DND-41 (cell line): ENCODE measurements around the gene RFX2.

Source experiments
- ATAC-seq: fragments of 200-7000 bp; cut with Tn5 transposase; 3 replicates; pipeline ENCODE4 v1.9.1; 2021; ENCODE audit warnings: low read depth; ENCODE audit not compliant: insufficient read depth
- DNase-seq: peaks from one replicate; pipeline ENCODE4 v3.0.0-alpha.2; 2020
- H2AFZ ChIP-seq: 2 replicates; pipeline ENCODE4 v1.6.0; 2012; ENCODE audit warnings: low read depth, low read length
- H3K27ac ChIP-seq: 2 replicates; pipeline ENCODE4 v1.5.1; 2012; ENCODE audit warnings: low read length, inconsistent platforms
- H3K27me3 ChIP-seq: fragments of 200-600 bp; sonication (generic); 2 replicates; pipeline ENCODE4 v1.6.0; 2012; ENCODE audit warnings: low read length, mild to moderate bottlenecking, inconsistent platforms; ENCODE audit not compliant: insufficient read depth, poor library complexity
- H3K36me3 ChIP-seq: 2 replicates; pipeline ENCODE4 v1.5.1; 2012; ENCODE audit warnings: low read length, inconsistent platforms; ENCODE audit not compliant: insufficient read depth
- H3K4me1 ChIP-seq: 2 replicates; pipeline ENCODE4 v1.5.1; 2012; ENCODE audit warnings: mild to moderate bottlenecking, low read length; ENCODE audit not compliant: insufficient read depth
- H3K4me2 ChIP-seq: 2 replicates; pipeline ENCODE4 v1.6.0; 2012; ENCODE audit warnings: mild to moderate bottlenecking, moderate library complexity, low read length, inconsistent platforms; ENCODE audit not compliant: insufficient read depth
- H3K4me3 ChIP-seq, 2 experiments: fragments of 200-600 bp in 1 of 2; shearing (Covaris generic) in 1 of 2; 2 replicates each; pipeline ENCODE4 v1.5.1; 2012 to 2016; ENCODE audit warnings: inconsistent platforms in 2 of 2, low read length in 2 of 2, mild to moderate bottlenecking in 2 of 2, low read depth in 1 of 2, moderate library complexity in 1 of 2
- H3K79me2 ChIP-seq: 2 replicates; pipeline ENCODE4 v1.6.0; 2012; ENCODE audit warnings: low read length, inconsistent platforms; ENCODE audit not compliant: insufficient read depth
- H3K9ac ChIP-seq: 2 replicates; pipeline ENCODE4 v1.6.0; 2012; ENCODE audit warnings: low read depth, mild to moderate bottlenecking, inconsistent platforms, low read length, moderate library complexity
- H3K9me3 ChIP-seq: 2 replicates; pipeline ENCODE4 v1.5.1; 2012; ENCODE audit warnings: low read length, moderate library complexity, mild to moderate bottlenecking, inconsistent platforms; ENCODE audit not compliant: insufficient read depth, severe bottlenecking
- H4K20me1 ChIP-seq: 2 replicates; pipeline ENCODE4 v1.6.0; 2012; ENCODE audit warnings: low read length; ENCODE audit not compliant: insufficient read depth
- CTCF ChIP-seq: IDR thresholded peaks from 2 replicates; pipeline ENCODE4 v1.5.1; 2012; ENCODE audit warnings: borderline replicate concordance, low read length, moderate library complexity, mild to moderate bottlenecking; ENCODE audit not compliant: poor library complexity, severe bottlenecking; ENCODE audit errors: extremely low read depth
- EZH2 ChIP-seq: IDR thresholded peaks from 3 replicates; pipeline ENCODE4 v1.6.1; 2012; ENCODE audit warnings: borderline replicate concordance, low read depth, mild to moderate bottlenecking, moderate library complexity, low read length, inconsistent platforms; ENCODE audit not compliant: severe bottlenecking

Gene RFX2

GRCh38 chr19:5953030-5953589 lies 157.2 kb downstream of the RFX2 start:
- Histone ChIP-seq H3K4me2 (no peak overlapping the region), H3K36me3 (peaks cover 42% of the 10 kb centered on the region), H3K4me1 (peaks cover 32% of the 10 kb centered on the region), H4K20me1 (peaks cover 96% of the 10 kb centered on the region), H3K79me2 (peaks cover 100% of the 10 kb centered on the region), H3K27me3 (no peaks in the 10 kb centered on the region), H3K27ac (peak overlapping the region; percentile 50), H3K9me3 (no peaks in the 10 kb centered on the region), H3K4me3 (no peak overlapping the region), H2AFZ (no peak overlapping the region), H3K9ac (no peak overlapping the region)
- no peak for TF ChIP-seq CTCF
- DNase-seq: no peak
- peak; percentile 62; the same call in 2 of the 3 replicates for ATAC-seq

GRCh38 chr19:5952193-5953029 lies 157.9 kb downstream of the RFX2 start:
- H3K9ac ChIP-seq: no peak overlapping the region
- H4K20me1 ChIP-seq: peaks cover 96% of the 10 kb centered on the region
- H2AFZ ChIP-seq: no peak overlapping the region
- no peak overlapping the region for H3K4me2 ChIP-seq
- H3K36me3 ChIP-seq: peaks cover 46% of the 10 kb centered on the region
- TF ChIP-seq EZH2 (no peak), CTCF (no peak)
- peaks cover 100% of the 10 kb centered on the region for H3K79me2 ChIP-seq
- DNase-seq: no peak
- H3K9me3 ChIP-seq: no peaks in the 10 kb centered on the region
- H3K4me3 ChIP-seq: no peak overlapping the region
- no peaks in the 10 kb centered on the region for H3K27me3 ChIP-seq
- ATAC-seq: no peak
- peak overlapping the region; percentile 50 for H3K27ac ChIP-seq
- H3K4me1 ChIP-seq: peaks cover 32% of the 10 kb centered on the region

- H3K9ac ChIP-seq: no peak overlapping the region
- H4K20me1 ChIP-seq: peaks cover 95% of the 10 kb centered on the region
- no peak overlapping the region for H2AFZ ChIP-seq
- H3K9me3 ChIP-seq: no peaks in the 10 kb centered on the region
- no peak for ATAC-seq
- no peaks in the 10 kb centered on the region for H3K27me3 ChIP-seq
- H3K4me2 ChIP-seq: no peak overlapping the region
- H3K4me3 ChIP-seq: no peak overlapping the region
- peaks cover 32% of the 10 kb centered on the region for H3K4me1 ChIP-seq
- no peak overlapping the region for H3K27ac ChIP-seq
- TF ChIP-seq EZH2 (no peak), CTCF (no peak)
- peaks cover 100% of the 10 kb centered on the region for H3K79me2 ChIP-seq
- no peak for DNase-seq
- peaks cover 49% of the 10 kb centered on the region for H3K36me3 ChIP-seq
Measured at GRCh38 chr19:5951338-5951861, 158.9 kb downstream of the RFX2 start.
